GM18498 (cell line): ENCODE data around the gene UBTD1.

Experiments
- ATAC-seq: cut with Tn5 transposase; IDR thresholded peaks from one replicate; pipeline ENCODE4 v1.9.1; 2021; ENCODE audit warnings: mild to moderate bottlenecking, moderate library complexity; ENCODE audit not compliant: unreplicated experiment

The UBTD1 gene

DNA sequence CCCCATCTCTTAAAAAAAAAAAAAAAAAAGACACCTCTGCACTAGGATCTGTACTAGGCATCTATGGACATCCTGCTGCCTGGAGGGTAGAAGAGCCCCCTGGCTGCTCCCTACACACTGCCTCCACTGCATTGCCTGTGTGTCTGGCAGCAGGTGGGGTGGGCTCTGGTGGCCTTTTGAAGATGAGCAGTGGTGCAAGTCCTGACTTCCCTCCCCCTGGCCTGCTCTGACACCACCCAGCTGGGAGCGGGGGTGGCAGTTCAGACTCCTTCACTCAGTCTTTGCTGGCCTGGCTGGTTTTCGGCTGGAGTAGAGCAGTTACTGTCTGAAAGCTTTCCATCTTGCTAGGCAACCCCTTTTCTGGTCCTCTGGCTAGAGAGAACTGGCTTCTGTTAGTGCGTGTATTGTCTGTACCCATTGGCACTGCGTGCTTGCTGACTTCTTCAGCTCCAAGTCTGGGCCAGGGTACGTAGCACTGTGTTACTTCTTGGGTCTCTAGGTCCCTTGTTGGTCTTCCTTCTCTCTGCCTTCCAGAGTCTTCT is 108.4 kb downstream of the UBTD1 start:
- no peak for ATAC-seq

- no peak for ATAC-seq
These were observed 110.4 kb downstream of the UBTD1 start for GRCh38 chr10:97608991-97609561.

GRCh38 chr10:97611473-97611872 is 112.7 kb downstream of the UBTD1 start:
- no peak for ATAC-seq

- no peak for ATAC-seq
These were observed 113.7 kb downstream of the UBTD1 start for GRCh38 chr10:97612386-97612785.

GRCh38 chr10:97618285-97618684 is 119.6 kb downstream of the UBTD1 start:
- ATAC-seq = no peak

- no peak for ATAC-seq
These were observed 120.0 kb downstream of the UBTD1 start for GRCh38 chr10:97618733-97619132.
